ENCODE measurements around the gene ABCA5. TPM values are rescaled to one million over a fixed set of nuclear protein-coding genes. Genes with fewer than 3 reads are reported as not detected.

Gene ABCA5, protein sequence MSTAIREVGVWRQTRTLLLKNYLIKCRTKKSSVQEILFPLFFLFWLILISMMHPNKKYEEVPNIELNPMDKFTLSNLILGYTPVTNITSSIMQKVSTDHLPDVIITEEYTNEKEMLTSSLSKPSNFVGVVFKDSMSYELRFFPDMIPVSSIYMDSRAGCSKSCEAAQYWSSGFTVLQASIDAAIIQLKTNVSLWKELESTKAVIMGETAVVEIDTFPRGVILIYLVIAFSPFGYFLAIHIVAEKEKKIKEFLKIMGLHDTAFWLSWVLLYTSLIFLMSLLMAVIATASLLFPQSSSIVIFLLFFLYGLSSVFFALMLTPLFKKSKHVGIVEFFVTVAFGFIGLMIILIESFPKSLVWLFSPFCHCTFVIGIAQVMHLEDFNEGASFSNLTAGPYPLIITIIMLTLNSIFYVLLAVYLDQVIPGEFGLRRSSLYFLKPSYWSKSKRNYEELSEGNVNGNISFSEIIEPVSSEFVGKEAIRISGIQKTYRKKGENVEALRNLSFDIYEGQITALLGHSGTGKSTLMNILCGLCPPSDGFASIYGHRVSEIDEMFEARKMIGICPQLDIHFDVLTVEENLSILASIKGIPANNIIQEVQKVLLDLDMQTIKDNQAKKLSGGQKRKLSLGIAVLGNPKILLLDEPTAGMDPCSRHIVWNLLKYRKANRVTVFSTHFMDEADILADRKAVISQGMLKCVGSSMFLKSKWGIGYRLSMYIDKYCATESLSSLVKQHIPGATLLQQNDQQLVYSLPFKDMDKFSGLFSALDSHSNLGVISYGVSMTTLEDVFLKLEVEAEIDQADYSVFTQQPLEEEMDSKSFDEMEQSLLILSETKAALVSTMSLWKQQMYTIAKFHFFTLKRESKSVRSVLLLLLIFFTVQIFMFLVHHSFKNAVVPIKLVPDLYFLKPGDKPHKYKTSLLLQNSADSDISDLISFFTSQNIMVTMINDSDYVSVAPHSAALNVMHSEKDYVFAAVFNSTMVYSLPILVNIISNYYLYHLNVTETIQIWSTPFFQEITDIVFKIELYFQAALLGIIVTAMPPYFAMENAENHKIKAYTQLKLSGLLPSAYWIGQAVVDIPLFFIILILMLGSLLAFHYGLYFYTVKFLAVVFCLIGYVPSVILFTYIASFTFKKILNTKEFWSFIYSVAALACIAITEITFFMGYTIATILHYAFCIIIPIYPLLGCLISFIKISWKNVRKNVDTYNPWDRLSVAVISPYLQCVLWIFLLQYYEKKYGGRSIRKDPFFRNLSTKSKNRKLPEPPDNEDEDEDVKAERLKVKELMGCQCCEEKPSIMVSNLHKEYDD (N-terminal part only)
- polyA plus RNA-seq (ENCODE audit: insufficient read length): 25.2 TPM

GRCh38 chr17:69327060-69327831, at the start of gene ABCA5:
Gene ABCA5, minus strand, starts transcription at chr17:69327133. Its CDS starts 12,718 bp downstream, at chr17:69314415.
- DNase-seq (ENCODE audit: low read depth): peak; percentile 69

DNA sequence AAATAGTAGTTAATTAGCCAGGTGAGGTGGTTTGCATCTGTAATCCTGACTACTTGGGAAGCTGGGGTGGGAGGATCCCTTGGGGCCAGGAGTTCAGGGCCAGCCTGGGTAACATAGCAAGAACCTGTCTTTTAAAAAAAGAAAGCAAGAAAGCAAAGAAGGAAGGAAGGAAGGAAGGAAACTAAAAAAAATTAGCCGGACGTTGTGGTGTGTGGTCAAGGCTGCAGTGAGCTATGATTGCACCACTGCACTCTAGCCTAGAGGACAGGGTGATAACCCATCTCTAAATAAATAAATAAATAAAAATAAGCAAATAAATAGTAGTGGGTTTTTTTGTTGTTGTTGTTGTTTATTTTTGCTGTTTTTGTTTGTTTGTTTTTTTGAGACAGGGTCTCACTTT, 48.3 kb upstream of the ABCA5 start:
- no peak for DNase-seq (ENCODE audit: low read depth)

DNA sequence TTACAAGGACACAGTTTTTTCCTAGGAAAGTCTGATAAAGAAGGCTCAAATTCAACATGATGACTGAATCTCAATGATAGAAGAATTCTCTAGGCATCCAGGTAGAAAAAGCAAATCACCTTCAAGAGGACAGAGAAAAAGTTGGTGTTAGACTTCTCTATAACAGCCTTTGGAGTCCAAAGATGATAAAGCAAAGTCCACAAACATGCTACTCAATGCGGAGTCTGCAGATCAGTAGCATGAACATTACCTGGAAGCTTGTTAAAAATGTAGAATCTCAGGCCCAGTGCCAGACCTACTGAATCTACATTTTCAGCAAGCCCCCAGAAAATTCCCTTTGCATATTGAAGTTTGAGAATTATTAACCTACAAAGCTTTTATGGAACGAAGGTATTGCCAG, 46.1 kb upstream of the ABCA5 start:
- DNase-seq (ENCODE audit: low read depth): no peak

DNA sequence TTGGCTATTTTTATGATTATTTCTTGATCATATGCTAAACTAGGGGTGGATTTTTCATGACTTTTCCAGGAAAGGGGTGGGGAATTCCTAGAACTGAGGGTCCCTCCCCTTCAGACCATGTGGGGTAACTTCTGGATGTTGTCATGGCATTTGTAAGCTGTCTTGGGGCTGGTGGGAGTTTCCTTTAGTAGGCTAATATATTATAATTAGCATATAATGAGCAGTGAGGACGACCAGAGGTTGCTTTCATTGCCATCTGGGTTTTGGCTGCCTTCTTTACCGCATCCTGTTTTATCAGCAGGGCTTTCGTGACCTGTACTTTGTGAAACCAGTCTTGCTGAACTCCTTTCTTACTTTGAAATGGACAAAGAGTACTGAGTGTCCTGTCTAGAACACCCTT, 40.4 kb upstream of the ABCA5 start:
- no peak for DNase-seq (ENCODE audit: low read depth)

DNA sequence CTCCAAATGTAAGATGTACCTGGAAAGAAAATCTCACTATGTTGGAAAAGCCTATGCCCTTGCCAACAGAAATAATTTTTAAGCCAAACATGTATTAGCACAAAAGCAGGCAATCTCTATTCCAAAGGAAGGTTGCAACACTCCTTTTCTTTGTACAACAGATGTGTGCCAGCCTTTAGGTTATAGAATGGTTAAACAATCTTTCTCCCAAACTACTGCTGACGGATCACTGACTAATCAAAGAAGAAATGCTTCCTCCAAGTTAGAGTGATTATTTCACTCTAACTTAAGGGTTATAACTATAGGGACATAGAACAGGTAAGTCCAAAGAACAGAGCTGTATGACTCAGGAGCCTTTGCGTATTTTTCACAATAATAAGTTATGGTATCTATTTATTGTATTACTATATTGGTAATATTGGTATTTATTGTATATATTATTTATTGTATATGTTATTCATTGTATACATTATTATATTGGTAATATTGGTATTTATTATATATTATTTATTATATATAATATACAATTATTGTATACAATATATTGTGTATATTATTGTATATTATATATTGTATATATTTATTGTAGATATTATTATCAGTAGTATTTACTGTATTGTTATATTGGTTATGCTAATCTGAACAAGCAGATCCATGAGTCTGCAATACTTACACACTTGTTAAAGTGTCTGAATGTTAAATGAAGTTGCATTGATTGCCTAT, 36.7 kb upstream of the ABCA5 start:
- no peak for DNase-seq (ENCODE audit: low read depth)

GRCh38 chr17:69361156-69361555, 34.2 kb upstream of the ABCA5 start:
- DNase-seq (ENCODE audit: low read depth): no peak

DNA sequence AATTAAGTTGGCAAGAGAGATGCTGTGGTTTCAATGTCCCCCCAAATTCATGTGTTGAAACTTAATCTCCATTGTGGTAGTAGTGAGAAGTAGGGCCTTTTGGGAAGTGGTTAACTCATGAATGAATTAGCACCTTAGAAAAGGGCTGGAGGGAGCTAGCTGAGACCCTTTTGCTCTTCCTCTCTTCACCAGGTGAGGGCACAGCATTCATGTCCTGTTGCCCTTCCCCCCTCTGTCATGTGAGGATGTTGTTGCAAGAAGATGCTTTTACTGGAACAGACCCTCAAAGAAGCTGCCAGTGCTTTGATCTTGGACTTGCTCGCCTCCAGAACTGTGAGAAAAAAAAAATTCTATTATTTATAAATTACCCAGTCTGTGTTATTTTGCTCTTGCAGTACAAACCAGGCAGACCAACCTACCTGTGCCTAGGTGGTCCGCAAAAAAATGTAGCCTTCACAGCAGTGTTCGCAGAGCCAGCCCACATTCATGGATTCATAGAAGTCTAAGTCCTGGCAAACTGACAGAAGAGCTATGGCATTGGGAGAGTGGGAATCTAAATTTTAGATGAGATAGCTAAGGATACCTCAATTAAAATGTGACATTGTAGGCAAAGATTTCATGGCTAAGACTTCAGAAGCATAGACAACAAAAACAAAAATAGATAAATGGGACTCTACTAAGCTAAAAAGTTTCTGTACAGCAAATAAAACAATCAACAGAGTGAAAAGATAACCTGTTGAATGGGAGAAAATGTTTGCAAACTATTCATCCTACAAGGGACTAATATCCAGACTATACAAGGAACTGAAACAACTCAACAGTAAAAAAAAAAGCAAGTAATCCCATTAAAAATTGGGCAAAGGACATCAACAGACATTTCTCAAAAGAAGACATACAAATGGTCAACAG, 32.0 kb upstream of the ABCA5 start:
- DNase-seq (ENCODE audit: low read depth): no peak

GRCh38 chr17:69357701-69358100, 30.8 kb upstream of the ABCA5 start:
- no peak for DNase-seq (ENCODE audit: low read depth)

GRCh38 chr17:69356625-69357024, 29.7 kb upstream of the ABCA5 start:
- DNase-seq (ENCODE audit: low read depth): no peak

DNA sequence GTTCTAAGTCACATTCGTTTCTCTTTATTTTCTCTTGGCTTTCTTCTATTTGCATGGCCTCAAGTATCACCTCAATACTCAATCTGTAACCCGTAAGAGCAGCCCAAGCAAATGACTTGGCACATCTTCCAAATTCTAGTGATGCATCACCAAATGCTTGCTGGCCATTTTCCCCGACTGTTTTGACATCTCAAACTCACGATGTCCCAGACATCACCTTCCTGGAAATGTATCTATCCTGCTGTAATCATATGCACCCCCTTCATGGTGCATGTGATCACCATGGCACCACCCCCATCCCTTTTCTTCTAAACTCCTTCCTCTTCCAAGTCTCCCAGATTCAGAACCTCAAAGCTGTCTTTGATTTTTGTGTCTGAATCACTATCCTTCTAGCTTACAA, 24.0 kb upstream of the ABCA5 start:
- no peak for DNase-seq (ENCODE audit: low read depth)

DNA sequence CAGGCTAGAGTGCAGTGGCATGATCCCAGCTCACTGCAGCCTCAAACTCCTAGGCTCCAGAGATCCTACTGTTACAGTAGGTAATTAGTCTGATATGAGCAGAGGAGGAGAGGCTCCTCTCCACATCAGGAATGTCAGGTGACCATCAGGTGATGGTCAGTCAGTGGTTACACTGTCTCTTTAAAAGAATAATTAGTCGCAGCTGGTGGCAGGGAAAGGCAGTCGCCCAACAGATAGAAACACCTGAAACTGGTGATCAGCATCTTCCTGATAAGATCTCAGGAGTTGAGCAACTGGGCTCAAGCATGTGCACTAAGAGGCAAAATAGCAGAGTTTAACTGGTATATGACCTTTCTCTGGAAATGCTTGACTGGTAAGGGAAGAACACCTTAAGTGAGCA, 21.5 kb upstream of the ABCA5 start:
- DNase-seq (ENCODE audit: low read depth): no peak

GRCh38 chr17:69346766-69347165, 19.8 kb upstream of the ABCA5 start:
- no peak for DNase-seq (ENCODE audit: low read depth)

DNA sequence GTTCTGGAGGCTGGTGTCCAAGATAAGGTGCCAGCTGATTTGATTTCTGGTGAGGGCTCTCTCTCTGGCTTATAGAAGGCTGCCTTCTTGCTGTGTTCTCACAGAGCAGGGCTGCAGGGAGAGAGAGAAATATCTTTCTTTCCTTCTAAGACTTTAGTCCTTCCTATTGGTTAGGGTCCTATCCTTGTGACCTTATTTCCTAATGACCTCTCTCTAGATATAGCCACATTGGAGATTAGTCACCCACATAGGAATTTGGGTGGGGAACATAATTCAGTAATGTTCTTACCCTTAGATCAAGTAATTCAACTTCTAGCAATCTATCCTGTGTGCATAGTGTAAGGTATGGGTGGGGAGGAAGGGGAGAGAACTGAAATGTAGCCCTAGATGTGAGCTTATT, 18.0 kb upstream of the ABCA5 start:
- no peak for DNase-seq (ENCODE audit: low read depth)

- no peak for DNase-seq (ENCODE audit: low read depth)
Measured at GRCh38 chr17:69342896-69343644, 16.1 kb upstream of the ABCA5 start.

- DNase-seq (ENCODE audit: low read depth): no peak
Measured at GRCh38 chr17:69339937-69340336, 13.0 kb upstream of the ABCA5 start.

DNA sequence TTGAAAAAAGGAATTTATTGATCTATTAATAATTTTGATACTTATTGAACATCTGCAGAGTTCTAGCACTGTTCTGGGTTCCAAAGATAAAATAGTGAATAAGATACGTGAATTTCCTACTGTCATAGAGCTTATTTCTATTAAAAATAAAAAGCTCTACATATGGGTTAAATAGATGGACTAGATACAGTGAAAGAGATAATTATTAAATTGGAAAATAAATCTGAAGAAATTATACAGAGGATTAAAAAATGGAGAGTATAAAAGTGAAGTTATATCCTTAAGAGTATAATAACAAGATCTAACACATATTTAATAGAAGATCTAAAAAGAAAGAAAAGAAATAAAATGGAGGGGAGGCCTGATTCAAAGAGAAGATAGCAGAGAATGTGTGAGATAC, 10.1 kb upstream of the ABCA5 start:
- DNase-seq (ENCODE audit: low read depth): no peak

DNA sequence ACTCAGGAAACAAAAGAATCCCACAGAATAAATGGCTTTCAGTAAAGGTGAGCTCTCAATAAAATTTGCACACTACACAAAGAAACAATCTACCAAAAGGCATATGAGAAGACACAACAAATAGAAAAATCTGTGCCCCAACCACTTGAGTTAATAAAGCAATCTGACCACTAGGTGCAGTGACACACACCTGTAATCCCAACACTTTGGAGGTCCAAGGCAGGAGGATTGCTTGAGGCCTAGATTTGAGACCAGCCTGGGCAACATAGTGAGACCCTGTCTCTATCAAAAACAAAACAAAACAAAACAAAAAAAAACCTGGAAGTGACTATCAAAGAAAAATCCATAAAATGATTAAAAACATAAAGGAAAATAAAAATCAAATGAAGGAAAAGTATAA, 9.6 kb upstream of the ABCA5 start:
- DNase-seq (ENCODE audit: low read depth): no peak

- DNase-seq (ENCODE audit: low read depth): no peak
Measured at GRCh38 chr17:69335058-69335457, 8.1 kb upstream of the ABCA5 start.

GRCh38 chr17:69333561-69333960, 6.6 kb upstream of the ABCA5 start:
- no peak for DNase-seq (ENCODE audit: low read depth)
